Endothelial cell (in vitro differentiated cells): Measurements from ENCODE around the gene CHURC1. TPM values are rescaled to one million over a fixed set of nuclear protein-coding genes. Genes with fewer than 3 reads are reported as not detected.

Experiments used
- DNase-seq: peaks from one replicate; pipeline ENCODE4 v3.0.0; 2021; ENCODE audit warnings: low spot score
- H3K27ac Mint-ChIP-seq: one replicate; pipeline ENCODE4 v1.8.0; 2021; ENCODE audit warnings: mixed read lengths, inconsistent platforms; ENCODE audit not compliant: unreplicated experiment
- H3K27me3 Mint-ChIP-seq: one replicate; pipeline ENCODE4 v1.8.0; 2021; ENCODE audit warnings: mild to moderate bottlenecking, moderate library complexity, mixed read lengths, inconsistent platforms; ENCODE audit not compliant: unreplicated experiment
- H3K36me3 Mint-ChIP-seq: one replicate; pipeline ENCODE4 v1.8.0; 2021; ENCODE audit warnings: mild to moderate bottlenecking, low read depth, mixed read lengths, inconsistent platforms; ENCODE audit not compliant: unreplicated experiment
- H3K4me1 Mint-ChIP-seq: one replicate; pipeline ENCODE4 v1.8.0; 2021; ENCODE audit warnings: mild to moderate bottlenecking, mixed read lengths, inconsistent platforms; ENCODE audit not compliant: unreplicated experiment
- H3K4me3 Mint-ChIP-seq: one replicate; pipeline ENCODE4 v1.8.0; 2021; ENCODE audit warnings: mild to moderate bottlenecking, mixed read lengths, inconsistent platforms; ENCODE audit not compliant: unreplicated experiment
- H3K9me3 Mint-ChIP-seq: one replicate; pipeline ENCODE4 v1.8.0; 2021; ENCODE audit warnings: mixed read lengths, inconsistent platforms; ENCODE audit not compliant: unreplicated experiment
- CTCF ChIP-seq: fragments of 200-600 bp; sonication (generic); IDR thresholded peaks from one replicate; pipeline ENCODE4 v1.5.0; 2021; ENCODE audit warnings: antibody characterized with exemption; ENCODE audit not compliant: unreplicated experiment
- total RNA-seq: library from RNA; stranded (reverse); fragmentation: NEBNext Ultra II Directional; extraction: Animal tissue kit (Norgen Biotek cat#: 25700); gene quantifications from one replicate; pipeline ENCODE4 v1.2.1, GENCODE V29; 2021; ENCODE audit not compliant: unreplicated experiment

The CHURC1 gene
- total RNA-seq, 1 donor from 2014 or later: 36.2 TPM

GRCh38 chr14:64923015-64923414 is 8.8 kb downstream of the CHURC1 start:
- DNase-seq: no peak
- no peaks in the 10 kb centered on the region for H3K4me1 Mint-ChIP-seq
- H3K27ac Mint-ChIP-seq: no peak overlapping the region
- peaks cover 3% of the 10 kb centered on the region for H3K36me3 Mint-ChIP-seq
- H3K27me3 Mint-ChIP-seq: no peaks in the 10 kb centered on the region
- no peak for TF ChIP-seq CTCF
- H3K9me3 Mint-ChIP-seq: no peaks in the 10 kb centered on the region
- H3K4me3 Mint-ChIP-seq: no peak overlapping the region

- no peaks in the 10 kb centered on the region for H3K27me3 Mint-ChIP-seq
- no peaks in the 10 kb centered on the region for H3K4me1 Mint-ChIP-seq
- H3K9me3 Mint-ChIP-seq: no peaks in the 10 kb centered on the region
- DNase-seq: no peak
- no peak for TF ChIP-seq CTCF
- peaks cover 3% of the 10 kb centered on the region for H3K36me3 Mint-ChIP-seq
- no peak overlapping the region for H3K27ac Mint-ChIP-seq
- H3K4me3 Mint-ChIP-seq: no peak overlapping the region
These were observed 12.2 kb downstream of the CHURC1 start for GRCh38 chr14:64926398-64926995.

GRCh38 chr14:64927031-64927430 is 12.8 kb downstream of the CHURC1 start:
- H3K27me3 Mint-ChIP-seq: no peaks in the 10 kb centered on the region
- DNase-seq: no peak
- peaks cover 4% of the 10 kb centered on the region for H3K36me3 Mint-ChIP-seq
- H3K9me3 Mint-ChIP-seq: no peaks in the 10 kb centered on the region
- H3K27ac Mint-ChIP-seq: no peak overlapping the region
- no peak overlapping the region for H3K4me3 Mint-ChIP-seq
- TF ChIP-seq CTCF: no peak
- no peaks in the 10 kb centered on the region for H3K4me1 Mint-ChIP-seq

- no peak overlapping the region for H3K27ac Mint-ChIP-seq
- no peak overlapping the region for H3K4me3 Mint-ChIP-seq
- H3K4me1 Mint-ChIP-seq: no peaks in the 10 kb centered on the region
- TF ChIP-seq CTCF: no peak
- no peak for DNase-seq
- H3K36me3 Mint-ChIP-seq: peaks cover 8% of the 10 kb centered on the region
- H3K9me3 Mint-ChIP-seq: no peaks in the 10 kb centered on the region
- H3K27me3 Mint-ChIP-seq: no peaks in the 10 kb centered on the region
These were observed 14.2 kb downstream of the CHURC1 start for GRCh38 chr14:64928239-64929013.

- Mint-ChIP-seq H3K27ac (no peak overlapping the region), H3K27me3 (no peaks in the 10 kb centered on the region), H3K4me1 (no peaks in the 10 kb centered on the region), H3K9me3 (no peaks in the 10 kb centered on the region), H3K4me3 (no peak overlapping the region), H3K36me3 (peaks cover 8% of the 10 kb centered on the region)
- no peak for DNase-seq
- no peak for TF ChIP-seq CTCF
These were observed 14.7 kb downstream of the CHURC1 start for GRCh38 chr14:64929014-64929359.
